ENCODE data around the gene HNRNPA1.
"Not testable (repeated sequence)": the region's sequence is repeated elsewhere in the genome, so short reads cannot be mapped to it uniquely, and the experiment has no call there.

DNA sequence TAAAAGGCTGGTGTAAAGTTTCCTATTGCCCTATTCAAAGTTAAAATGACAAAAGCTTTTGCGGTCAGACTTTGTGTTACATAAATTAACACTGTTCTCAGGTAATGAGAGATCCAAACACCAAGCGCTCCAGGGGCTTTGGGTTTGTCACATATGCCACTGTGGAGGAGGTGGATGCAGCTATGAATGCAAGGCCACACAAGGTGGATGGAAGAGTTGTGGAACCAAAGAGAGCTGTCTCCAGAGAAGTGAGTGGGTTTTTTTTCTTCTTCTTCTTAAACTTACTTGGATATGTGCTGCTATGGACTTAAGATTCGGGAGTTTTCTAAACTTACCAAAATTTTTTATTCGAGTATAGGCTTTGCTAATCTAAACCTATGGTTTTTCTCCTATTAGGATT lies 1.2 kb downstream of the HNRNPA1 start:
- TF ChIP-seq, protein P1, sequence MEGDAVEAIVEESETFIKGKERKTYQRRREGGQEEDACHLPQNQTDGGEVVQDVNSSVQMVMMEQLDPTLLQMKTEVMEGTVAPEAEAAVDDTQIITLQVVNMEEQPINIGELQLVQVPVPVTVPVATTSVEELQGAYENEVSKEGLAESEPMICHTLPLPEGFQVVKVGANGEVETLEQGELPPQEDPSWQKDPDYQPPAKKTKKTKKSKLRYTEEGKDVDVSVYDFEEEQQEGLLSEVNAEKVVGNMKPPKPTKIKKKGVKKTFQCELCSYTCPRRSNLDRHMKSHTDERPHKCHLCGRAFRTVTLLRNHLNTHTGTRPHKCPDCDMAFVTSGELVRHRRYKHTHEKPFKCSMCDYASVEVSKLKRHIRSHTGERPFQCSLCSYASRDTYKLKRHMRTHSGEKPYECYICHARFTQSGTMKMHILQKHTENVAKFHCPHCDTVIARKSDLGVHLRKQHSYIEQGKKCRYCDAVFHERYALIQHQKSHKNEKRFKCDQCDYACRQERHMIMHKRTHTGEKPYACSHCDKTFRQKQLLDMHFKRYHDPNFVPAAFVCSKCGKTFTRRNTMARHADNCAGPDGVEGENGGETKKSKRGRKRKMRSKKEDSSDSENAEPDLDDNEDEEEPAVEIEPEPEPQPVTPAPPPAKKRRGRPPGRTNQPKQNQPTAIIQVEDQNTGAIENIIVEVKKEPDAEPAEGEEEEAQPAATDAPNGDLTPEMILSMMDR (IDR thresholded peaks at IDR 0.05) = not testable (repeated sequence)
- not testable (repeated sequence) for TF ChIP-seq POLR2A, POLR2AphosphoS5 (IDR thresholded peaks at IDR 0.05)

Measured in sigmoid colon (tissue), 4 donors.